ENCODE data around the gene NEGR1.
"Not testable (repeated sequence)": the region's sequence is repeated elsewhere in the genome, so short reads cannot be mapped to it uniquely, and the experiment has no call there.

NEGR1 gene

GRCh38 chr1:71940261-71940660 is 342.1 kb downstream of the NEGR1 start:
- DNase-seq (ENCODE audit: low spot score) = no peak

GRCh38 chr1:71930511-71930910 is 351.8 kb downstream of the NEGR1 start:
- no peak for DNase-seq (ENCODE audit: low spot score)

GRCh38 chr1:71921935-71922559 is 360.3 kb downstream of the NEGR1 start:
- no peak for DNase-seq (ENCODE audit: low spot score)

GRCh38 chr1:71921204-71921603 is 361.1 kb downstream of the NEGR1 start:
- DNase-seq (ENCODE audit: low spot score) = no peak

GRCh38 chr1:71920556-71920955 is 361.8 kb downstream of the NEGR1 start:
- no peak for DNase-seq (ENCODE audit: low spot score)

GRCh38 chr1:71919811-71920509 is 362.4 kb downstream of the NEGR1 start:
- no peak for DNase-seq (ENCODE audit: low spot score)

GRCh38 chr1:71918630-71919029 is 363.7 kb downstream of the NEGR1 start:
- DNase-seq (ENCODE audit: low spot score) = no peak

GRCh38 chr1:71916894-71917293 is 365.4 kb downstream of the NEGR1 start:
- DNase-seq (ENCODE audit: low spot score) = no peak

GRCh38 chr1:71914626-71915025 is 367.7 kb downstream of the NEGR1 start:
- DNase-seq (ENCODE audit: low spot score) = no peak

GRCh38 chr1:71908871-71909390 is 373.4 kb downstream of the NEGR1 start:
- no peak for DNase-seq (ENCODE audit: low spot score)

- no peak for DNase-seq (ENCODE audit: low spot score)
Observed at GRCh38 chr1:71908303-71908702, 374.0 kb downstream of the NEGR1 start.

GRCh38 chr1:71899881-71900280 is 382.5 kb downstream of the NEGR1 start:
- no peak for DNase-seq (ENCODE audit: low spot score)

GRCh38 chr1:71888166-71888565 is 394.2 kb downstream of the NEGR1 start:
- DNase-seq (ENCODE audit: low spot score) = not testable (repeated sequence)

- DNase-seq (ENCODE audit: low spot score) = no peak
Observed at GRCh38 chr1:71885171-71885570, 397.2 kb downstream of the NEGR1 start.

- DNase-seq (ENCODE audit: low spot score) = no peak
Observed at GRCh38 chr1:71882637-71883036, 399.7 kb downstream of the NEGR1 start.

- DNase-seq (ENCODE audit: low spot score) = no peak
Observed at GRCh38 chr1:71882226-71882625, 400.1 kb downstream of the NEGR1 start.

- no peak for DNase-seq (ENCODE audit: low spot score)
Observed at GRCh38 chr1:71881611-71882010, 400.7 kb downstream of the NEGR1 start.

- no peak for DNase-seq (ENCODE audit: low spot score)
Observed at GRCh38 chr1:71869326-71869725, 413.0 kb downstream of the NEGR1 start.

GRCh38 chr1:71862756-71863155 is 419.6 kb downstream of the NEGR1 start:
- DNase-seq (ENCODE audit: low spot score) = no peak

- no peak for DNase-seq (ENCODE audit: low spot score)
Observed at GRCh38 chr1:71861022-71861421, 421.3 kb downstream of the NEGR1 start.

GRCh38 chr1:71859806-71860205 is 422.5 kb downstream of the NEGR1 start:
- DNase-seq (ENCODE audit: low spot score) = no peak

- no peak for DNase-seq (ENCODE audit: low spot score)
Observed at GRCh38 chr1:71857862-71858261, 424.5 kb downstream of the NEGR1 start.

GRCh38 chr1:71853360-71853759 is 429.0 kb downstream of the NEGR1 start:
- no peak for DNase-seq (ENCODE audit: low spot score)

GRCh38 chr1:71850936-71851335 is 431.4 kb downstream of the NEGR1 start:
- no peak for DNase-seq (ENCODE audit: low spot score)

All from hematopoietic multipotent progenitor cell treated with erythropoietin and hydrocortisone succinate and interleukin-3 and kit ligand, for 15 days (in vitro differentiated cells).